HepG2 (cell line): Measurements from ENCODE around the gene NAP1L1. TPM values are rescaled to one million over a fixed set of nuclear protein-coding genes. Genes with fewer than 3 reads are reported as not detected.
A peak's percentile ranks its signal among the peaks of the same experiment; 100 is the strongest.

Experiments
- RCOR2 ChIP-seq: IDR thresholded peaks from 2 replicates; pipeline ENCODE4 v1.6.1; 2016; ENCODE audit warnings: missing biosample characterization, missing genetic modification reagents
- SP5 ChIP-seq: IDR thresholded peaks from 2 replicates; pipeline ENCODE4 v1.6.1; 2016; ENCODE audit warnings: low read depth, borderline replicate concordance
- TARDBP ChIP-seq: sonication (generic); formaldehyde crosslinking; IDR thresholded peaks from 2 replicates; pipeline ENCODE4 v1.8.0; 2022; ENCODE audit warnings: mild to moderate bottlenecking, missing genetic modification reagents
- ZSCAN29 ChIP-seq: sonication (generic); formaldehyde crosslinking; conservative IDR thresholded peaks from 2 replicates; pipeline ENCODE4 v1.4.0; 2020; ENCODE audit warnings: mild to moderate bottlenecking, missing genetic modification reagents
- polyA plus RNA-seq, 8 experiments: library from polyadenylated mRNA; depleted of rRNA in 3 of 8; stranded (reverse) in 7 of 8; unstranded in 1 of 8; fragments of >200 nt; fragmentation: Illumina TruSeq in 4 of 8; extraction: Trizol in 4 of 8; gene quantifications; 2 replicates each; pipeline versions ENCODE4 v1.2.1 to v1.2.3, GENCODE V29; 2011 to 2016; ENCODE audit warnings: low read depth in 4 of 8, missing spikeins in 1 of 8, mixed read lengths in 1 of 8; ENCODE audit not compliant: insufficient read depth in 1 of 8
- total RNA-seq, 5 experiments: library from RNA; depleted of rRNA; stranded (reverse); fragments of >200 nt; fragmentation: Illumina TruSeq; extraction: Trizol; gene quantifications; 2 replicates each; pipeline ENCODE4 v1.2.3, GENCODE V29; 2016; ENCODE audit warnings: low read depth in 1 of 5
- TF ChIP-seq, protein P1 (sequence below): sonication (generic); formaldehyde crosslinking; IDR thresholded peaks from 2 replicates; pipeline ENCODE4 v1.5.0; 2020; ENCODE audit warnings: missing genetic modification reagents
- TF ChIP-seq, protein P2 (sequence below): sonication (generic); formaldehyde crosslinking; IDR thresholded peaks from 2 replicates; pipeline ENCODE4 v1.4.0; 2020; ENCODE audit warnings: missing genetic modification reagents
- TF ChIP-seq, protein P3 (sequence below): sonication (generic); formaldehyde crosslinking; conservative IDR thresholded peaks from 2 replicates; pipeline ENCODE4 v1.8.0; 2022; ENCODE audit warnings: low read depth, missing genetic modification reagents
- TF ChIP-seq, protein P4 (sequence below): sonication (generic); formaldehyde crosslinking; IDR thresholded peaks from 2 replicates; pipeline ENCODE4 v1.9.0; 2021; ENCODE audit warnings: missing genetic modification reagents, borderline replicate concordance
- TF ChIP-seq, protein P5 (sequence below): sonication (generic); formaldehyde crosslinking; IDR thresholded peaks from 2 replicates; pipeline ENCODE4 v1.9.0; 2021; ENCODE audit warnings: mild to moderate bottlenecking, missing genetic modification reagents
- TF ChIP-seq, protein P6 (sequence below): sonication (generic); formaldehyde crosslinking; IDR thresholded peaks from 2 replicates; pipeline ENCODE4 v1.4.0; 2020; ENCODE audit warnings: missing genetic modification reagents; ENCODE audit errors: not compliant biosample characterization

The NAP1L1 gene
- total and polyA plus RNA-seq, 2 of the 13 experiments (the other 11 are each of a cell fraction or from before 2014, with no cell fraction given), result 207 to 309 TPM

DNA sequence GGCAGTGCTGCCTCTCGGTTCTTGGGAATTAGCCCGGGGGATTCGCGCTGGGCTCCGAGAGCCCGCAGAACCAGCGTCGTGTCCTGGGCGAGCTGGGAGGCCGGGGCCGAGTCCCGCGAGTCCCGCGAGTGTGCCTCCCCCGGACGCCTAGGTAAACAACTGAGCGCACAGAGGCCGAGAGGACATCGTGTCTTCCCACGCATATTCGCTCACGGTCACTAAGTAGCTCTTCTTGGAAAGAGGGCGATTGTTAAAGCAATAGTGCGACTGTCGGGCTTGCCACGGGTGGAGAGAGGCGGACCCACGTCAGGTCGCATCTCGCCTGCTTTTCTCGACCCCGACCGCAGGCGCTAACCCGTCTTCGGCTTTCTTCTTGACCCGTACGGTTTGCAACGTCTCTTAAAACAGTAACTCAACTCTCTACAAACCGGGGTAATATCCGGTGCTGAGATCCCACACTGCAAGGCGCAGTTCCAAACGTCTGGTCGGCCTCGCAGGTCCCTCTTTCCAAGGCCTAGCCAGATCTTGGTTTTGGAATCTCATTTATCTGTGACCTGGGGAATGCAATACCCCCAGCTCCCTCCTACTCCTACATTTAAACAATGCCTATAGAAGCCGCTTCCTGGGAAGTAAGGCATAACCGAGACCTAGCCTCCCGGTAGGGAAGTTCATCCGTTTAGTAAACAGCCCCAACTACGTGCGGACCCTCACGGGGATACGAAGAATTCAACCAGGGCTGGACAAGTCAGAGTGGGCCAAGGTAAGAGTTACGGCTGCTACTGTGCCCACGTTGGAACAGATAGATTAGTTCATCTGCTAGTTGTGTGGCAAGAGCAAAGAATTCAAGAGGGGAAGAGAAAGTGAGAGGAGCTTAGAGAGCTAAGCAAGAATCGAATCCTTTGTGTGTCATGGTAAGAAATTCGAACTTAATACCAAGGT lies 52.2 kb downstream of the NAP1L1 start (continued):
- TF ChIP-seq, protein P1, sequence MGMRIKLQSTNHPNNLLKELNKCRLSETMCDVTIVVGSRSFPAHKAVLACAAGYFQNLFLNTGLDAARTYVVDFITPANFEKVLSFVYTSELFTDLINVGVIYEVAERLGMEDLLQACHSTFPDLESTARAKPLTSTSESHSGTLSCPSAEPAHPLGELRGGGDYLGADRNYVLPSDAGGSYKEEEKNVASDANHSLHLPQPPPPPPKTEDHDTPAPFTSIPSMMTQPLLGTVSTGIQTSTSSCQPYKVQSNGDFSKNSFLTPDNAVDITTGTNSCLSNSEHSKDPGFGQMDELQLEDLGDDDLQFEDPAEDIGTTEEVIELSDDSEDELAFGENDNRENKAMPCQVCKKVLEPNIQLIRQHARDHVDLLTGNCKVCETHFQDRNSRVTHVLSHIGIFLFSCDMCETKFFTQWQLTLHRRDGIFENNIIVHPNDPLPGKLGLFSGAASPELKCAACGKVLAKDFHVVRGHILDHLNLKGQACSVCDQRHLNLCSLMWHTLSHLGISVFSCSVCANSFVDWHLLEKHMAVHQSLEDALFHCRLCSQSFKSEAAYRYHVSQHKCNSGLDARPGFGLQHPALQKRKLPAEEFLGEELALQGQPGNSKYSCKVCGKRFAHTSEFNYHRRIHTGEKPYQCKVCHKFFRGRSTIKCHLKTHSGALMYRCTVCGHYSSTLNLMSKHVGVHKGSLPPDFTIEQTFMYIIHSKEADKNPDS, result no peak
- TF ChIP-seq TARDBP (CRISPR knock-in tag) (no peak), ZSCAN29 (CRISPR knock-in tag) (peak; percentile 9; the same call in 1 of the 2 replicates), RCOR2 (CRISPR knock-in tag) (no peak), SP5 (CRISPR knock-in tag) (peak; percentile 25; the same call in 1 of the 2 replicates)
- TF ChIP-seq, protein P2, sequence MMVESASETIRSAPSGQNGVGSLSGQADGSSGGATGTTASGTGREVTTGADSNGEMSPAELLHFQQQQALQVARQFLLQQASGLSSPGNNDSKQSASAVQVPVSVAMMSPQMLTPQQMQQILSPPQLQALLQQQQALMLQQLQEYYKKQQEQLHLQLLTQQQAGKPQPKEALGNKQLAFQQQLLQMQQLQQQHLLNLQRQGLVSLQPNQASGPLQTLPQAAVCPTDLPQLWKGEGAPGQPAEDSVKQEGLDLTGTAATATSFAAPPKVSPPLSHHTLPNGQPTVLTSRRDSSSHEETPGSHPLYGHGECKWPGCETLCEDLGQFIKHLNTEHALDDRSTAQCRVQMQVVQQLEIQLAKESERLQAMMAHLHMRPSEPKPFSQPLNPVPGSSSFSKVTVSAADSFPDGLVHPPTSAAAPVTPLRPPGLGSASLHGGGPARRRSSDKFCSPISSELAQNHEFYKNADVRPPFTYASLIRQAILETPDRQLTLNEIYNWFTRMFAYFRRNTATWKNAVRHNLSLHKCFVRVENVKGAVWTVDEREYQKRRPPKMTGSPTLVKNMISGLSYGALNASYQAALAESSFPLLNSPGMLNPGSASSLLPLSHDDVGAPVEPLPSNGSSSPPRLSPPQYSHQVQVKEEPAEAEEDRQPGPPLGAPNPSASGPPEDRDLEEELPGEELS (CRISPR knock-in tag), result peak; percentile 57; the same call in 1 of the 2 replicates
- TF ChIP-seq, protein P3, sequence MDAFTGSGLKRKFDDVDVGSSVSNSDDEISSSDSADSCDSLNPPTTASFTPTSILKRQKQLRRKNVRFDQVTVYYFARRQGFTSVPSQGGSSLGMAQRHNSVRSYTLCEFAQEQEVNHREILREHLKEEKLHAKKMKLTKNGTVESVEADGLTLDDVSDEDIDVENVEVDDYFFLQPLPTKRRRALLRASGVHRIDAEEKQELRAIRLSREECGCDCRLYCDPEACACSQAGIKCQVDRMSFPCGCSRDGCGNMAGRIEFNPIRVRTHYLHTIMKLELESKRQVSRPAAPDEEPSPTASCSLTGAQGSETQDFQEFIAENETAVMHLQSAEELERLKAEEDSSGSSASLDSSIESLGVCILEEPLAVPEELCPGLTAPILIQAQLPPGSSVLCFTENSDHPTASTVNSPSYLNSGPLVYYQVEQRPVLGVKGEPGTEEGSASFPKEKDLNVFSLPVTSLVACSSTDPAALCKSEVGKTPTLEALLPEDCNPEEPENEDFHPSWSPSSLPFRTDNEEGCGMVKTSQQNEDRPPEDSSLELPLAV (CRISPR knock-in tag), result no peak
- TF ChIP-seq, protein P4, sequence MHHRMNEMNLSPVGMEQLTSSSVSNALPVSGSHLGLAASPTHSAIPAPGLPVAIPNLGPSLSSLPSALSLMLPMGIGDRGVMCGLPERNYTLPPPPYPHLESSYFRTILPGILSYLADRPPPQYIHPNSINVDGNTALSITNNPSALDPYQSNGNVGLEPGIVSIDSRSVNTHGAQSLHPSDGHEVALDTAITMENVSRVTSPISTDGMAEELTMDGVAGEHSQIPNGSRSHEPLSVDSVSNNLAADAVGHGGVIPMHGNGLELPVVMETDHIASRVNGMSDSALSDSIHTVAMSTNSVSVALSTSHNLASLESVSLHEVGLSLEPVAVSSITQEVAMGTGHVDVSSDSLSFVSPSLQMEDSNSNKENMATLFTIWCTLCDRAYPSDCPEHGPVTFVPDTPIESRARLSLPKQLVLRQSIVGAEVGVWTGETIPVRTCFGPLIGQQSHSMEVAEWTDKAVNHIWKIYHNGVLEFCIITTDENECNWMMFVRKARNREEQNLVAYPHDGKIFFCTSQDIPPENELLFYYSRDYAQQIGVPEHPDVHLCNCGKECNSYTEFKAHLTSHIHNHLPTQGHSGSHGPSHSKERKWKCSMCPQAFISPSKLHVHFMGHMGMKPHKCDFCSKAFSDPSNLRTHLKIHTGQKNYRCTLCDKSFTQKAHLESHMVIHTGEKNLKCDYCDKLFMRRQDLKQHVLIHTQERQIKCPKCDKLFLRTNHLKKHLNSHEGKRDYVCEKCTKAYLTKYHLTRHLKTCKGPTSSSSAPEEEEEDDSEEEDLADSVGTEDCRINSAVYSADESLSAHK (CRISPR knock-in tag), result no peak
- TF ChIP-seq, protein P5, sequence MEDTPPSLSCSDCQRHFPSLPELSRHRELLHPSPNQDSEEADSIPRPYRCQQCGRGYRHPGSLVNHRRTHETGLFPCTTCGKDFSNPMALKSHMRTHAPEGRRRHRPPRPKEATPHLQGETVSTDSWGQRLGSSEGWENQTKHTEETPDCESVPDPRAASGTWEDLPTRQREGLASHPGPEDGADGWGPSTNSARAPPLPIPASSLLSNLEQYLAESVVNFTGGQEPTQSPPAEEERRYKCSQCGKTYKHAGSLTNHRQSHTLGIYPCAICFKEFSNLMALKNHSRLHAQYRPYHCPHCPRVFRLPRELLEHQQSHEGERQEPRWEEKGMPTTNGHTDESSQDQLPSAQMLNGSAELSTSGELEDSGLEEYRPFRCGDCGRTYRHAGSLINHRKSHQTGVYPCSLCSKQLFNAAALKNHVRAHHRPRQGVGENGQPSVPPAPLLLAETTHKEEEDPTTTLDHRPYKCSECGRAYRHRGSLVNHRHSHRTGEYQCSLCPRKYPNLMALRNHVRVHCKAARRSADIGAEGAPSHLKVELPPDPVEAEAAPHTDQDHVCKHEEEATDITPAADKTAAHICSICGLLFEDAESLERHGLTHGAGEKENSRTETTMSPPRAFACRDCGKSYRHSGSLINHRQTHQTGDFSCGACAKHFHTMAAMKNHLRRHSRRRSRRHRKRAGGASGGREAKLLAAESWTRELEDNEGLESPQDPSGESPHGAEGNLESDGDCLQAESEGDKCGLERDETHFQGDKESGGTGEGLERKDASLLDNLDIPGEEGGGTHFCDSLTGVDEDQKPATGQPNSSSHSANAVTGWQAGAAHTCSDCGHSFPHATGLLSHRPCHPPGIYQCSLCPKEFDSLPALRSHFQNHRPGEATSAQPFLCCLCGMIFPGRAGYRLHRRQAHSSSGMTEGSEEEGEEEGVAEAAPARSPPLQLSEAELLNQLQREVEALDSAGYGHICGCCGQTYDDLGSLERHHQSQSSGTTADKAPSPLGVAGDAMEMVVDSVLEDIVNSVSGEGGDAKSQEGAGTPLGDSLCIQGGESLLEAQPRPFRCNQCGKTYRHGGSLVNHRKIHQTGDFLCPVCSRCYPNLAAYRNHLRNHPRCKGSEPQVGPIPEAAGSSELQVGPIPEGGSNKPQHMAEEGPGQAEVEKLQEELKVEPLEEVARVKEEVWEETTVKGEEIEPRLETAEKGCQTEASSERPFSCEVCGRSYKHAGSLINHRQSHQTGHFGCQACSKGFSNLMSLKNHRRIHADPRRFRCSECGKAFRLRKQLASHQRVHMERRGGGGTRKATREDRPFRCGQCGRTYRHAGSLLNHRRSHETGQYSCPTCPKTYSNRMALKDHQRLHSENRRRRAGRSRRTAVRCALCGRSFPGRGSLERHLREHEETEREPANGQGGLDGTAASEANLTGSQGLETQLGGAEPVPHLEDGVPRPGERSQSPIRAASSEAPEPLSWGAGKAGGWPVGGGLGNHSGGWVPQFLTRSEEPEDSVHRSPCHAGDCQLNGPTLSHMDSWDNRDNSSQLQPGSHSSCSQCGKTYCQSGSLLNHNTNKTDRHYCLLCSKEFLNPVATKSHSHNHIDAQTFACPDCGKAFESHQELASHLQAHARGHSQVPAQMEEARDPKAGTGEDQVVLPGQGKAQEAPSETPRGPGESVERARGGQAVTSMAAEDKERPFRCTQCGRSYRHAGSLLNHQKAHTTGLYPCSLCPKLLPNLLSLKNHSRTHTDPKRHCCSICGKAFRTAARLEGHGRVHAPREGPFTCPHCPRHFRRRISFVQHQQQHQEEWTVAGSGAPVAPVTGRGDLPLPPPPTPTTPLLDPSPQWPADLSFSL (CRISPR knock-in tag), result peak; percentile 11; the same call in 1 of the 2 replicates
- TF ChIP-seq, protein P6, sequence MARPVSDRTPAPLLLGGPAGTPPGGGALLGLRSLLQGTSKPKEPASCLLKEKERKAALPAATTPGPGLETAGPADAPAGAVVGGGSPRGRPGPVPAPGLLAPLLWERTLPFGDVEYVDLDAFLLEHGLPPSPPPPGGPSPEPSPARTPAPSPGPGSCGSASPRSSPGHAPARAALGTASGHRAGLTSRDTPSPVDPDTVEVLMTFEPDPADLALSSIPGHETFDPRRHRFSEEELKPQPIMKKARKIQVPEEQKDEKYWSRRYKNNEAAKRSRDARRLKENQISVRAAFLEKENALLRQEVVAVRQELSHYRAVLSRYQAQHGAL (CRISPR knock-in tag), result no peak
